ENCODE data around the gene FOXN3.

DNA sequence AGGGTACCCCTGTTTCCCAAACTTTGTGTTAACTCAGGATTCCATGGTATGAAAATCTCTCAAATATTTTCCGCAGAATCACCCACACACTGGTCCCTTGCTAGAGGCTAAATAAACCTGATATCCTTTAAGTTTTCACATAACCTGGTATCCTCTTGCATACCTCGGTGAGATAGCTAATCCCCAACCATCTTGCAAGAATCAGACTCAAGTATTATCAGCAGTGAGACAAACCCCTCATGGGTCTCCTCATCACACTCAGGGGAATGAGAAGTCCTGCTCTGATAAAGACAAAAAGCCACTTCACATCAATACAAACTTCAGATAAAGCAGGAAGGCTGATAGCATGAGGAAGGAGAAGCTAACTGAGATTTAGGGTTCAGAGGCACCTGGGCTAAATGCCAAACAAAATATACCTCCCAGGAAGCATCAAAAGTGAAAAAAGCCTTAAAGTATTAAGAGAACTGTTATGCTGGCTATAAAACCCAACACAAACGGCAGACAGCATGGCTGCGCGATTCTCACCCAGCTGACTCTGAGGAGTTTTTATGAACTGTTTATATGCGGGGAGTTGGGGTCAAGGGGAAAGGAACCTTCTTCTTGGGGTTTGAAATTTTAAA lies 96.5 kb downstream of the FOXN3 start:
- TF ChIP-seq, protein P1, sequence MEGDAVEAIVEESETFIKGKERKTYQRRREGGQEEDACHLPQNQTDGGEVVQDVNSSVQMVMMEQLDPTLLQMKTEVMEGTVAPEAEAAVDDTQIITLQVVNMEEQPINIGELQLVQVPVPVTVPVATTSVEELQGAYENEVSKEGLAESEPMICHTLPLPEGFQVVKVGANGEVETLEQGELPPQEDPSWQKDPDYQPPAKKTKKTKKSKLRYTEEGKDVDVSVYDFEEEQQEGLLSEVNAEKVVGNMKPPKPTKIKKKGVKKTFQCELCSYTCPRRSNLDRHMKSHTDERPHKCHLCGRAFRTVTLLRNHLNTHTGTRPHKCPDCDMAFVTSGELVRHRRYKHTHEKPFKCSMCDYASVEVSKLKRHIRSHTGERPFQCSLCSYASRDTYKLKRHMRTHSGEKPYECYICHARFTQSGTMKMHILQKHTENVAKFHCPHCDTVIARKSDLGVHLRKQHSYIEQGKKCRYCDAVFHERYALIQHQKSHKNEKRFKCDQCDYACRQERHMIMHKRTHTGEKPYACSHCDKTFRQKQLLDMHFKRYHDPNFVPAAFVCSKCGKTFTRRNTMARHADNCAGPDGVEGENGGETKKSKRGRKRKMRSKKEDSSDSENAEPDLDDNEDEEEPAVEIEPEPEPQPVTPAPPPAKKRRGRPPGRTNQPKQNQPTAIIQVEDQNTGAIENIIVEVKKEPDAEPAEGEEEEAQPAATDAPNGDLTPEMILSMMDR (IDR thresholded peaks at IDR 0.05) = no peak
- TF ChIP-seq POLR2A (IDR thresholded peaks at IDR 0.05) = no peak
